Measurements from ENCODE around the gene ZNF865. TPM values are rescaled to one million over a fixed set of nuclear protein-coding genes. Genes with fewer than 3 reads are reported as not detected.

ZNF865 gene
- total and polyA plus RNA-seq, 2 donors (not counting 1 experiment from before 2014, with no cell fraction given): 11.3 to 22.7 TPM

DNA sequence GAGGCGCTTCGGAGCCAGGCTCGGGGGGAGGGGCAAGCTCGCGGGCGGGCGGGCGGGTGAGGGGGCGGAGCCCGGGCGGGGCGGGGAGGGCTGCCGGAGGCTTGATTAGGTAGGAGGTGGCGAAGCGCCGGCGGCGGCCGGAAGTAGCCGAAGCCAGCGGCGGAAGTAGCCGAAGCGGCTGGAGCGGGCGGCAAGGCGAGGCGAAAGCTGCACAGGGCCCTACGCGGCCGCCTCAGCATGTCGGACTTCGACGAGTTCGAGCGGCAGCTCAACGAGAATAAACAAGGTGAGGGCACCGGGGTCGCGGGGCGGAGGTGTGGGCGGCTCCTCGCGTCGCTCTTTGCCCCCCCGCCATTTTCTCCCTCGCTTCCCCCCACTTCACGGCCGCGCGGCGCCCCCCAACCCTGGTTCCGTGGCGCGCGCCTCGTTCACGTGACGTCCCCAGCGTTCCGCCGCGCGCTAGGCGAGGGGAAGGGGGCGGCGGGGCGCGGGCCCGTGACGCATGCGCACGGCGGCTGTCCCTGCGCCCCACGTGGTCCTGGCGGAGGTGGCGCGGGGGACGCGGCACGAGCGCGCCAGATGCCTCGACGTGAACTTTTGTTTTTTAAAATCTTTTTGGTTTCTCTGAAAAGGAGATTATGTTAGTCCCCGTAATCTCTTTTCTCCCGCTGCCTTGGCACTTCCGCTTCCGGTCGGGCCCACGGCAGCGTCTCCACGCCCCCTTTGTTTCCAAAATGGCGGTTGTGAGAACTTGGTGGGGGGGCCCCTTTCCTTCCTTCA lies 49.6 kb downstream of the ZNF865 start, which contains the start of gene U2AF2:
TSS of gene U2AF2 (plus strand) at position 168 of the 780 bp plus-strand sequence. CDS start at position 238, 70 bp downstream.
- TF ChIP-seq EZH2 (IDR thresholded peaks at IDR 0.05; ENCODE audit: borderline replicate concordance, insufficient read depth, low read depth, low read length, poor library complexity, severe bottlenecking) (no peak), CTCF (IDR thresholded peaks at IDR 0.05) (no peak)
- DNase-seq (peak; percentile 93), ATAC-seq (ENCODE audit: low read depth) (peak; percentile 48)
- peaks cover 56% of the 10 kb centered on the region for H3K4me1 Mint-ChIP-seq
- peak within 1 kb of the TSS; percentile 96 for H3K27ac Mint-ChIP-seq
- peaks cover 37 to 51% of the 10 kb centered on the region in 2 donors for H3K4me1 ChIP-seq (ENCODE audit: control insufficient read depth in 2 of 2, insufficient read depth in 2 of 2, low read length in 2 of 2)
- peaks cover 0 to 42% of the 10 kb centered on the region in 2 experiments for H3K36me3 ChIP-seq (replicated peaks in 1 of 2; ENCODE audit: control extremely low read depth in 1 of 2, control insufficient read depth in 1 of 2, extremely low read depth in 1 of 2, insufficient read depth in 2 of 2, low read length in 1 of 2)
- peak within 1 kb of the TSS; percentile 93 for H3K4me3 Mint-ChIP-seq
- H3K27ac ChIP-seq (ENCODE audit: low read length in 2 of 2): peak within 1 kb of the TSS; percentile 98 to 100
- peaks cover 53% of the 10 kb centered on the region for H3K79me2 ChIP-seq (ENCODE audit: control insufficient read depth, insufficient read depth, low read length)
- peak within 1 kb of the TSS; percentile 93 for H3K9ac ChIP-seq (ENCODE audit: low read length)
- peak within 1 kb of the TSS; percentile 85 for H2AFZ ChIP-seq (ENCODE audit: insufficient read depth, low read depth, low read length, poor library complexity, severe bottlenecking)
- peaks cover 47% of the 10 kb centered on the region for H4K20me1 ChIP-seq (ENCODE audit: control insufficient read depth, insufficient read depth, low read length, poor library complexity, severe bottlenecking)
- H3K27me3 Mint-ChIP-seq: no peaks in the 10 kb centered on the region
- H3K4me2 ChIP-seq (replicated peaks; ENCODE audit: low read depth, low read length, poor library complexity, severe bottlenecking): peak within 1 kb of the TSS; percentile 87
- ChIA-PET CTCF (interaction anchor here (0.6 to 3.9 kb wide), 14 partner anchors 11 to 401 kb away, joined by 3 to 87 read pairs (median 5); partner anchors contain the start of genes FIZ1, ZNF524, ZNF580 and ZNF581), POLR2A (interaction anchor here (0.6 to 1.7 kb wide), 21 partner anchors 10 to 1518 kb away, joined by 3 to 17 read pairs (median 5); partner anchors contain the start of genes EPN1, FIZ1, MBOAT7 and ZNF524)
- WGBS (ENCODE audit: insufficient coverage): under 1% methylated on average over 80 of the region's 95 CpGs
- H3K4me3 ChIP-seq (ENCODE audit: control extremely low read depth in 1 of 5, extremely low read depth in 1 of 5, insufficient read depth in 1 of 5, low read depth in 2 of 5, low read length in 4 of 5): peak within 1 kb of the TSS; percentile 66 to 98 (median 92)
- no peaks in the 10 kb centered on the region for H3K9me3 Mint-ChIP-seq (ENCODE audit: insufficient read depth)
- no peaks in the 10 kb centered on the region for H3K9me3 ChIP-seq (ENCODE audit: control extremely low read depth in 1 of 3, control insufficient read depth in 2 of 3, insufficient read depth in 1 of 3, low read length in 2 of 3)
- H3K27me3 ChIP-seq (replicated peaks in 1 of 4; ENCODE audit: control extremely low read depth in 1 of 4, control insufficient read depth in 3 of 4, insufficient read depth in 4 of 4, low read length in 3 of 4): no peaks in the 10 kb centered on the region
- intact Hi-C loops (cut with micrococcal nuclease): loop anchor here (1.0 kb wide), 4 partner anchors 12 to 396 kb away; partner anchors contain the start of genes EPN1, PPP6R1, ZNF581 and ZNF865
